Choroid plexus epithelial cell (primary cell): Measurements from ENCODE around the gene UXS1.

Experiments
- DNase-seq: peaks from one replicate; pipeline ENCODE4 v3.0.0-alpha.2; 2010; ENCODE audit warnings: low read depth
- H3K4me3 ChIP-seq: 2 replicates; pipeline ENCODE4 v1.5.1; 2011; ENCODE audit warnings: low read depth, mild to moderate bottlenecking, control low read depth, low read length, moderate library complexity
- TF ChIP-seq, protein P1 (sequence below): conservative IDR thresholded peaks from 2 replicates; pipeline ENCODE4 v1.5.1; 2011; ENCODE audit warnings: low read depth, mild to moderate bottlenecking, control low read depth, inconsistent platforms, low read length, moderate library complexity

The UXS1 gene

DNA sequence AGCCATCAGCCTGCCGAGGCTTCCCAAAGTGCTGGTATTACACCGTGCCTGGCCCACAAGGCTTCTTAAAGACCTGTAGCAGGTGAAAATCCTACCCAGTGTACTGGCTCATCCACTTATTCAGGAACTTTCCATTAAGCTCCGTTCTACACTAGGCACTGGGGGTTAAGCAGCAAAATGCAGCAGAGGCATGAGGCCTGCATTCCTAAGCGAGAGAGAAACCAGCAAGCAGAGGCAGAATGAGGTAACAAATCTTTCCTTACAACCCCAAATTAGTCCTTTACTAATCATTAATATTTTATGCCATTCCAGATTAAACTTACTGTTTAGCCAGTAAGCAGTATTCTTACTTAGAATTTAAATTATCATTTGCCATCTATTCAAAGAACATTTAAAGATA is 32.8 kb downstream of the UXS1 start:
- TF ChIP-seq, protein P1, sequence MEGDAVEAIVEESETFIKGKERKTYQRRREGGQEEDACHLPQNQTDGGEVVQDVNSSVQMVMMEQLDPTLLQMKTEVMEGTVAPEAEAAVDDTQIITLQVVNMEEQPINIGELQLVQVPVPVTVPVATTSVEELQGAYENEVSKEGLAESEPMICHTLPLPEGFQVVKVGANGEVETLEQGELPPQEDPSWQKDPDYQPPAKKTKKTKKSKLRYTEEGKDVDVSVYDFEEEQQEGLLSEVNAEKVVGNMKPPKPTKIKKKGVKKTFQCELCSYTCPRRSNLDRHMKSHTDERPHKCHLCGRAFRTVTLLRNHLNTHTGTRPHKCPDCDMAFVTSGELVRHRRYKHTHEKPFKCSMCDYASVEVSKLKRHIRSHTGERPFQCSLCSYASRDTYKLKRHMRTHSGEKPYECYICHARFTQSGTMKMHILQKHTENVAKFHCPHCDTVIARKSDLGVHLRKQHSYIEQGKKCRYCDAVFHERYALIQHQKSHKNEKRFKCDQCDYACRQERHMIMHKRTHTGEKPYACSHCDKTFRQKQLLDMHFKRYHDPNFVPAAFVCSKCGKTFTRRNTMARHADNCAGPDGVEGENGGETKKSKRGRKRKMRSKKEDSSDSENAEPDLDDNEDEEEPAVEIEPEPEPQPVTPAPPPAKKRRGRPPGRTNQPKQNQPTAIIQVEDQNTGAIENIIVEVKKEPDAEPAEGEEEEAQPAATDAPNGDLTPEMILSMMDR, result no peak
- no peak overlapping the region for H3K4me3 ChIP-seq
- DNase-seq, result no peak

GRCh38 chr2:106160786-106161261 is 33.3 kb downstream of the UXS1 start:
- H3K4me3 ChIP-seq, result no peak overlapping the region
- TF ChIP-seq, protein P1, result no peak
- no peak for DNase-seq

DNA sequence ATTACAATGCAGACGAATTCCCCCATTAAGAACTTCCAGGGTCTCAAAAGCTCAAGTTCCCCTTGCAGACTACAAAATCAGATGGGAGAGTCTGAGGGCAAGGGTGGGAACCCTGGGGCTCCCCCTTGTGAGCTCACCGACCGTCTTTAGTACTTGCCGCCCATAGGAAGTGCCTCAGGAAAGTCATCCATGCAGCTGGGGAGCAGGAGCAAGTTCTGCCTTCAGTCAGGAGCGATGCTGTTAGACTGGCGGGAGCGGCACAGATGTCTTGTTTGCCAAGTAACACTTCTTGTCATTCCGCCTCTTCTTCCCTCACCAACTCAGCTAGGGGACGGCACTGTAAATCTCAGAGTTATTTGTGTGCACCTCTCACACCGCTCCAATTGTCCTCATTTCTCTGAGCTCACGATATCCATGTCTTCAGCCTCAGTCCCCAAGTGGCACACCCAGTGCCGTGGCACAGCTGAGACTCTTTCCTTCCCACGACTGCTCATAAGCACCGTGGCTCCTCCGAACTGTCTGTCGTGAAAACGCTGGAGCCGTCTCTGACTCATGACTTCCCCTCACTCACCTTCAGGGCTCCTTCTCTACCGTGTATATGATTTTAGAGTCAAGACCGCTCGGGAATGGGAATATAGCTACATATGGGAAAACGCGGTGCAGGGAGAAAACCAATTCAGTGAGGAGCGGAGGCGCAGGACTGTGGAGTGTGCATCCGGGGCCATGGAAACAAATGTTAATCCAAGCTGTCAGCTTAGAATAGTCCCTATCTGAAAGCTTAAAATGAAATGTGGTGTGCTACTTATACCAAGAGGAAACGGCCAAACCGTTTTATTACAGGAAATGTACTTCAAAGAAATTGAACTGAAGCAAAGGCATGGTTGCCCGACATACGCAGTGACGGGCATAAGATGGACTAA is 34.0 kb downstream of the UXS1 start:
- H3K4me3 ChIP-seq, result no peak overlapping the region
- TF ChIP-seq, protein P1, result no peak
- no peak for DNase-seq

DNA sequence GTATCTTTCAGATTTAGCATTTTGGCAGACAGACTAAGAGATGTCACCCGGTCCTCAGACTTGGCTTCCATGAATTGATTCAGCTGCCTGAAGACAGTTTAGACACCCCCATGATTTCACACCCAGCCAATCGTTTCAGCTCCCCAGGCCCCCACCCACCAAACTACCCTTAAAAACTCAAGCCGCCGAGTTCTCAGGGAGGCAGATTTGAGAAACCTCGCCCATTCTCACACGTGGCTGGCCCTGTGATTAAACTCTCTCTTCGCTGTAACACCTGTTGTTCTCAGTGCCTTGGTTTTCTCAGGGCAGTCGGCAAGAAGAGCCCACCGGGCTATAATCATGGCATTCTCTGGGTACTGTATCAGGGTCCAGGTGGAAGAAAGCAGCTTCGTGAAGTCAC is 35.2 kb downstream of the UXS1 start:
- no peak overlapping the region for H3K4me3 ChIP-seq

DNA sequence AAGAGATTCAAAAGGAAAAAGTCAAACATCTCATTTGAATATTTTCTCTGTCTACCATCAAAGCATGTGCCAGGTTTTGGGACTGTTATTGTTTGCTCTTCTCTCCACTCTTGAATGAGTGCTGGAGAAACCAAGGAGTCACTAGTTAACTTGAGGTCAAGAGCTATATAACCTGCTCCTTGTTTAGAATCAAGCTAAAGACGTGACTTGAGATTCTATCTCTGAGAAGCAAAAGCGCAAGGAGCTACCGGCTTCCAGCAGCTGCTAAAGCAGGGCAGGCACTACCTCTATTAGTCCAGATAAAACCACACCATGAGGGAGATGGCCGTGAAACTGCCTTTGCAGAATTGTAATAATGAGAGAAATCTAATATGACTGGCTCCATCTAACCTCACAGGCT is 36.0 kb downstream of the UXS1 start:
- TF ChIP-seq, protein P1, result no peak
- no peak overlapping the region for H3K4me3 ChIP-seq
- DNase-seq, result no peak

More for the DNA sequence above, 35.2 kb downstream of the UXS1 start:
- DNase-seq, result no peak
- TF ChIP-seq, protein P1, result no peak

DNA sequence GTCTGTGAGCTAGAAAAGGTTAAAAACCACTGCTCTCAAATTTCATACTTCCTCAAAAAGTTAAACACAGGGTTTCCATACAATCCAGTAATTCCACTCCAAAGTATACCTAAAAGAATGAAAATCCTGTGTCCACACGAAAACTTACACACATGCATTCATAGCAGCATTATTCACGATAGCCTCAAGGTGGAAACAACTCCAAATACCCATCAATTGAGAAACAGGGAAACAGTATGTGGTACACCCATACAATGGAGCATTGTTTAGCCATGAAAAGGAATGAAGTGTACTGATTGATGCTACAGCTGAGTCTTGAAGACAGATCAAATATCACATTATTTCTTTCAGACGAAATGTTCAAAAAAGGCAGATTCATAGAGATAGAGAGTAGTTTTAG is 36.7 kb downstream of the UXS1 start:
- no peak for DNase-seq
- H3K4me3 ChIP-seq, result no peak overlapping the region
- TF ChIP-seq, protein P1, result no peak
